NB4 (cell line): ENCODE results near the gene GRM7.

Experiments used
- MAX ChIP-seq: IDR thresholded peaks from 2 replicates; pipeline ENCODE4 v1.6.1; 2011; ENCODE audit warnings: low read depth, low read length
- POLR2A ChIP-seq: IDR thresholded peaks from 2 replicates; pipeline ENCODE4 v1.6.1; 2011; ENCODE audit warnings: mild to moderate bottlenecking; ENCODE audit not compliant: insufficient read length; ENCODE audit errors: extremely low read depth
- TF ChIP-seq, protein P1 (sequence below): IDR thresholded peaks from one replicate; pipeline ENCODE4 v1.5.1; 2012; ENCODE audit warnings: low read depth, low read length

GRCh38 chr3:6985848-6986247 is 124.9 kb downstream of the GRM7 start:
- TF ChIP-seq POLR2A = no peak
- TF ChIP-seq, protein P1, sequence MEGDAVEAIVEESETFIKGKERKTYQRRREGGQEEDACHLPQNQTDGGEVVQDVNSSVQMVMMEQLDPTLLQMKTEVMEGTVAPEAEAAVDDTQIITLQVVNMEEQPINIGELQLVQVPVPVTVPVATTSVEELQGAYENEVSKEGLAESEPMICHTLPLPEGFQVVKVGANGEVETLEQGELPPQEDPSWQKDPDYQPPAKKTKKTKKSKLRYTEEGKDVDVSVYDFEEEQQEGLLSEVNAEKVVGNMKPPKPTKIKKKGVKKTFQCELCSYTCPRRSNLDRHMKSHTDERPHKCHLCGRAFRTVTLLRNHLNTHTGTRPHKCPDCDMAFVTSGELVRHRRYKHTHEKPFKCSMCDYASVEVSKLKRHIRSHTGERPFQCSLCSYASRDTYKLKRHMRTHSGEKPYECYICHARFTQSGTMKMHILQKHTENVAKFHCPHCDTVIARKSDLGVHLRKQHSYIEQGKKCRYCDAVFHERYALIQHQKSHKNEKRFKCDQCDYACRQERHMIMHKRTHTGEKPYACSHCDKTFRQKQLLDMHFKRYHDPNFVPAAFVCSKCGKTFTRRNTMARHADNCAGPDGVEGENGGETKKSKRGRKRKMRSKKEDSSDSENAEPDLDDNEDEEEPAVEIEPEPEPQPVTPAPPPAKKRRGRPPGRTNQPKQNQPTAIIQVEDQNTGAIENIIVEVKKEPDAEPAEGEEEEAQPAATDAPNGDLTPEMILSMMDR = no peak
- TF ChIP-seq MAX = no peak
